Neural cell (in vitro differentiated cells): ENCODE data around the gene CACNA1E. TPM values are rescaled to one million over a fixed set of nuclear protein-coding genes. Genes with fewer than 3 reads are reported as not detected.

Source experiments
- H2AFZ ChIP-seq: fragments of 200-600, 300-800 bp; sonication (generic), shearing (Covaris generic); 2 replicates; pipeline ENCODE4 v1.6.0; 2014; ENCODE audit warnings: low read depth, mild to moderate bottlenecking, antibody characterized with exemption, low read length, moderate library complexity
- H3F3A ChIP-seq: fragments of 200-600 bp; shearing (Covaris generic); 2 replicates; pipeline ENCODE4 v1.6.1; 2016; ENCODE audit warnings: mild to moderate bottlenecking, moderate library complexity, mixed read lengths, antibody characterized with exemption, low read length; ENCODE audit not compliant: insufficient read depth, poor library complexity, severe bottlenecking
- H3K27ac ChIP-seq: fragments of 200-600, 300-800 bp; sonication (generic), shearing (Covaris generic); 2 replicates; pipeline ENCODE4 v1.5.1; 2014; ENCODE audit warnings: mild to moderate bottlenecking, low read length, moderate library complexity
- H3K27me3 ChIP-seq: fragments of 300-800, 200-600 bp; sonication (generic), shearing (Covaris generic); 2 replicates; pipeline ENCODE4 v1.6.0; 2014; ENCODE audit warnings: mild to moderate bottlenecking, low read depth, low read length, moderate library complexity; ENCODE audit not compliant: insufficient read depth
- H3K36me3 ChIP-seq: fragments of 300-800, 200-600 bp; sonication (generic), shearing (Covaris generic); 2 replicates; pipeline ENCODE4 v1.5.1; 2014; ENCODE audit warnings: mild to moderate bottlenecking, antibody characterized with exemption, low read length, moderate library complexity; ENCODE audit not compliant: insufficient read depth
- H3K4me2 ChIP-seq: fragments of 300-800, 200-600 bp; sonication (generic), shearing (Covaris generic); 2 replicates; pipeline ENCODE4 v1.6.0; 2014; ENCODE audit warnings: mild to moderate bottlenecking, low read length
- H3K4me3 ChIP-seq: fragments of 300-800, 200-600 bp; sonication (generic), shearing (Covaris generic); 2 replicates; pipeline ENCODE4 v1.5.1; 2014; ENCODE audit warnings: mild to moderate bottlenecking, low read length, moderate library complexity
- H3K79me2 ChIP-seq: fragments of 200-600 bp; shearing (Covaris generic); replicated peaks from 2 replicates; pipeline ENCODE4 v1.6.0; 2014; ENCODE audit warnings: mild to moderate bottlenecking, low read length, moderate library complexity; ENCODE audit not compliant: insufficient read depth
- H3K9ac ChIP-seq: fragments of 300-800, 200-600 bp; sonication (generic), shearing (Covaris generic); 2 replicates; pipeline ENCODE4 v1.6.1; 2016; ENCODE audit warnings: mild to moderate bottlenecking, low read length, mixed read lengths
- H3K9me2 ChIP-seq: fragments of 200-600 bp; shearing (Covaris generic); 2 replicates; pipeline ENCODE4 v1.6.1; 2016; ENCODE audit warnings: mild to moderate bottlenecking, low read length, mixed read lengths; ENCODE audit not compliant: insufficient read depth
- H3K9me3 ChIP-seq: fragments of 200-600, 300-800 bp; sonication (generic), shearing (Covaris generic); 2 replicates; pipeline ENCODE4 v1.6.1; 2016; ENCODE audit warnings: mild to moderate bottlenecking, mixed run types, low read length, moderate library complexity, mixed read lengths
- H4K20me1 ChIP-seq: fragments of 200-600 bp; shearing (Covaris generic); 2 replicates; pipeline ENCODE4 v1.6.1; 2016; ENCODE audit warnings: mild to moderate bottlenecking, mixed run types; ENCODE audit not compliant: insufficient read depth
- CTCF ChIP-seq: fragments of 450-650 bp; IDR thresholded peaks from 2 replicates; pipeline ENCODE4 v1.5.1; 2014; ENCODE audit warnings: antibody characterized with exemption, mild to moderate bottlenecking, moderate library complexity; ENCODE audit not compliant: poor library complexity, severe bottlenecking
- EP300 ChIP-seq: fragments of 450-650 bp; conservative IDR thresholded peaks from 2 replicates; pipeline ENCODE4 v1.6.1; 2014; ENCODE audit warnings: antibody characterized with exemption, mild to moderate bottlenecking, moderate library complexity; ENCODE audit not compliant: poor library complexity, severe bottlenecking
- EZH2 ChIP-seq: fragments of 200-600, 300-800 bp; shearing (Covaris generic), sonication (generic); IDR thresholded peaks from 2 replicates; pipeline ENCODE4 v1.6.1; 2014; ENCODE audit warnings: antibody characterized with exemption, low read length, borderline replicate concordance, mild to moderate bottlenecking; ENCODE audit not compliant: insufficient read depth, poor library complexity, severe bottlenecking
- MXI1 ChIP-seq: fragments of 450-650 bp; conservative IDR thresholded peaks from 2 replicates; pipeline ENCODE4 v1.6.1; 2014; ENCODE audit warnings: antibody characterized with exemption, mild to moderate bottlenecking; ENCODE audit not compliant: poor library complexity, severe bottlenecking
- POLR2AphosphoS5 ChIP-seq: IDR thresholded peaks from 2 replicates; pipeline ENCODE4 v1.6.1; 2012
- RAD21 ChIP-seq: fragments of 450-650 bp; conservative IDR thresholded peaks from 2 replicates; pipeline ENCODE4 v1.6.1; 2014; ENCODE audit warnings: antibody characterized with exemption, mild to moderate bottlenecking, moderate library complexity
- SMC3 ChIP-seq: fragments of 450-650 bp; conservative IDR thresholded peaks from 2 replicates; pipeline ENCODE4 v1.6.1; 2014; ENCODE audit warnings: antibody characterized with exemption, mild to moderate bottlenecking, moderate library complexity; ENCODE audit not compliant: poor library complexity
- TAF1 ChIP-seq: IDR thresholded peaks from 2 replicates; pipeline ENCODE4 v1.6.1; 2012; ENCODE audit warnings: low read depth
- polyA plus RNA-seq: library from polyadenylated mRNA; depleted of rRNA; stranded (reverse); fragments of >200 nt; gene quantifications from 2 replicates; pipeline ENCODE4 v1.2.3, GENCODE V29; 2014
- TF ChIP-seq, protein P1 (sequence below): IDR thresholded peaks from 2 replicates; pipeline ENCODE4 v1.6.1; 2012; ENCODE audit warnings: borderline replicate concordance

The CACNA1E gene
- polyA plus RNA-seq, 1 donor from 2014 or later: 29.5 TPM

GRCh38 chr1:181448461-181448860, 34.9 kb upstream of the CACNA1E start:
- Histone ChIP-seq H3K79me2 (no peaks in the 10 kb centered on the region), H3F3A (no peaks in the 10 kb centered on the region), H3K9me2 (no peaks in the 10 kb centered on the region), H3K9me3 (no peaks in the 10 kb centered on the region), H3K4me2 (no peak overlapping the region), H3K9ac (no peak overlapping the region), H3K4me3 (no peak overlapping the region), H3K36me3 (no peaks in the 10 kb centered on the region), H3K27ac (no peak overlapping the region), H2AFZ (no peak overlapping the region), H4K20me1 (no peaks in the 10 kb centered on the region), H3K27me3 (no peaks in the 10 kb centered on the region)
- no peak for TF ChIP-seq RAD21
- TF ChIP-seq SMC3: no peak
- TF ChIP-seq EZH2: no peak
- TF ChIP-seq, protein P1, sequence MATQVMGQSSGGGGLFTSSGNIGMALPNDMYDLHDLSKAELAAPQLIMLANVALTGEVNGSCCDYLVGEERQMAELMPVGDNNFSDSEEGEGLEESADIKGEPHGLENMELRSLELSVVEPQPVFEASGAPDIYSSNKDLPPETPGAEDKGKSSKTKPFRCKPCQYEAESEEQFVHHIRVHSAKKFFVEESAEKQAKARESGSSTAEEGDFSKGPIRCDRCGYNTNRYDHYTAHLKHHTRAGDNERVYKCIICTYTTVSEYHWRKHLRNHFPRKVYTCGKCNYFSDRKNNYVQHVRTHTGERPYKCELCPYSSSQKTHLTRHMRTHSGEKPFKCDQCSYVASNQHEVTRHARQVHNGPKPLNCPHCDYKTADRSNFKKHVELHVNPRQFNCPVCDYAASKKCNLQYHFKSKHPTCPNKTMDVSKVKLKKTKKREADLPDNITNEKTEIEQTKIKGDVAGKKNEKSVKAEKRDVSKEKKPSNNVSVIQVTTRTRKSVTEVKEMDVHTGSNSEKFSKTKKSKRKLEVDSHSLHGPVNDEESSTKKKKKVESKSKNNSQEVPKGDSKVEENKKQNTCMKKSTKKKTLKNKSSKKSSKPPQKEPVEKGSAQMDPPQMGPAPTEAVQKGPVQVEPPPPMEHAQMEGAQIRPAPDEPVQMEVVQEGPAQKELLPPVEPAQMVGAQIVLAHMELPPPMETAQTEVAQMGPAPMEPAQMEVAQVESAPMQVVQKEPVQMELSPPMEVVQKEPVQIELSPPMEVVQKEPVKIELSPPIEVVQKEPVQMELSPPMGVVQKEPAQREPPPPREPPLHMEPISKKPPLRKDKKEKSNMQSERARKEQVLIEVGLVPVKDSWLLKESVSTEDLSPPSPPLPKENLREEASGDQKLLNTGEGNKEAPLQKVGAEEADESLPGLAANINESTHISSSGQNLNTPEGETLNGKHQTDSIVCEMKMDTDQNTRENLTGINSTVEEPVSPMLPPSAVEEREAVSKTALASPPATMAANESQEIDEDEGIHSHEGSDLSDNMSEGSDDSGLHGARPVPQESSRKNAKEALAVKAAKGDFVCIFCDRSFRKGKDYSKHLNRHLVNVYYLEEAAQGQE: no peak
- no peak for TF ChIP-seq CTCF
- no peak for TF ChIP-seq EP300
- TF ChIP-seq POLR2AphosphoS5: no peak
- no peak for TF ChIP-seq MXI1
- TF ChIP-seq TAF1: no peak

- no peak overlapping the region for H3K4me2 ChIP-seq
- H3K4me3 ChIP-seq: no peak overlapping the region
- no peaks in the 10 kb centered on the region for H3K9me3 ChIP-seq
- H3F3A ChIP-seq: no peaks in the 10 kb centered on the region
- no peak overlapping the region for H2AFZ ChIP-seq
- no peaks in the 10 kb centered on the region for H4K20me1 ChIP-seq
- H3K27ac ChIP-seq: no peak overlapping the region
- no peak overlapping the region for H3K9ac ChIP-seq
- no peaks in the 10 kb centered on the region for H3K36me3 ChIP-seq
- H3K9me2 ChIP-seq: no peaks in the 10 kb centered on the region
- no peaks in the 10 kb centered on the region for H3K27me3 ChIP-seq
- no peaks in the 10 kb centered on the region for H3K79me2 ChIP-seq
- TF ChIP-seq SMC3 (no peak), POLR2AphosphoS5 (no peak), CTCF (no peak), RAD21 (no peak), EZH2 (no peak), TAF1 (no peak), EP300 (no peak), MXI1 (no peak)
- TF ChIP-seq, protein P1: no peak
Measured at GRCh38 chr1:181451661-181452230, 31.6 kb upstream of the CACNA1E start.
